Activated CD8-positive, alpha-beta memory T cell treated with anti-CD3 and anti-CD28 coated beads for 24 hours (primary cell): Measurements from ENCODE around the gene LRRC25.

Experiments used
- DNase-seq: peaks from one replicate; pipeline ENCODE4 v3.0.0-alpha.2; 2020

Gene LRRC25

GRCh38 chr19:18435842-18436670 is 38.6 kb upstream of the LRRC25 start:
- no peak for DNase-seq

- no peak for DNase-seq
Measured at GRCh38 chr19:18435178-18435841, 37.9 kb upstream of the LRRC25 start.

GRCh38 chr19:18434411-18435175 is 37.2 kb upstream of the LRRC25 start:
- no peak for DNase-seq

GRCh38 chr19:18433735-18434398 is 36.4 kb upstream of the LRRC25 start:
- DNase-seq = no peak

- no peak for DNase-seq
Measured at GRCh38 chr19:18433015-18433691, 35.7 kb upstream of the LRRC25 start.

DNA sequence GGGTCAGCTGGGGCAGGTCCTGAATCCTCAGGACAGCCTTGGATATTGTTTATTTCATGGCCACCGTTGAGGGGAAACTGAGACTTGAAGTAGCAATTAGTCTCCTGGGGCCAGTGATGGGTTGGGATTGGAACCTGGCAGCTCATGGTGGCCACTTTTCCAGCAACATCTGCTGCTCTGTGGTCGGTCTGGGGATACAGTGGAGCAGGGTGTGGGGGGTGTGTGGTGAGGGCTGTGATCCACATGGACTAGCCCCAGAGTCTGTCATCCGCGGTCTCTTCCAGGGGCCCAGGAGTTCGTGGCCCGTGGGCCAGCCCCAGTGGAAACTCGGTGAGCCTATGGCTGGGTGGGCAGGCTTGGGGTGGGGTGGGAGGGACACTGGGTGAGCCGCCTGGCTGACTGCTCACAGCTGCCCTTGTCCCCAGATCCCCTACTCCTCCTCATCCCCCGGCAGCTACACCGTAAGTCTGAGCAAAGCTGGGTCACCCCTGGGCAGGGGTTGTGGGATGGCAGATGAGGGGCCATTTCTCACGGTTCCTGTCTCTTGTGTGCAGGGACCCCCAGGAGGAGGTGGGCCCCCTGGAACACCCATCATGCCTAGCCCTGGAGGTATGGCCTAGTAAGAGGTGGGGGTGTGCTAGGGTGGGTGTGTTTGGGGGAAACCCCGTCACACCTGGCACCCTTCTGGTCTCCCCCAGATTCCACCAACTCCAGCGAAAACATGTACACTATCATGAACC is 35.0 kb upstream of the LRRC25 start:
- no peak for DNase-seq

DNA sequence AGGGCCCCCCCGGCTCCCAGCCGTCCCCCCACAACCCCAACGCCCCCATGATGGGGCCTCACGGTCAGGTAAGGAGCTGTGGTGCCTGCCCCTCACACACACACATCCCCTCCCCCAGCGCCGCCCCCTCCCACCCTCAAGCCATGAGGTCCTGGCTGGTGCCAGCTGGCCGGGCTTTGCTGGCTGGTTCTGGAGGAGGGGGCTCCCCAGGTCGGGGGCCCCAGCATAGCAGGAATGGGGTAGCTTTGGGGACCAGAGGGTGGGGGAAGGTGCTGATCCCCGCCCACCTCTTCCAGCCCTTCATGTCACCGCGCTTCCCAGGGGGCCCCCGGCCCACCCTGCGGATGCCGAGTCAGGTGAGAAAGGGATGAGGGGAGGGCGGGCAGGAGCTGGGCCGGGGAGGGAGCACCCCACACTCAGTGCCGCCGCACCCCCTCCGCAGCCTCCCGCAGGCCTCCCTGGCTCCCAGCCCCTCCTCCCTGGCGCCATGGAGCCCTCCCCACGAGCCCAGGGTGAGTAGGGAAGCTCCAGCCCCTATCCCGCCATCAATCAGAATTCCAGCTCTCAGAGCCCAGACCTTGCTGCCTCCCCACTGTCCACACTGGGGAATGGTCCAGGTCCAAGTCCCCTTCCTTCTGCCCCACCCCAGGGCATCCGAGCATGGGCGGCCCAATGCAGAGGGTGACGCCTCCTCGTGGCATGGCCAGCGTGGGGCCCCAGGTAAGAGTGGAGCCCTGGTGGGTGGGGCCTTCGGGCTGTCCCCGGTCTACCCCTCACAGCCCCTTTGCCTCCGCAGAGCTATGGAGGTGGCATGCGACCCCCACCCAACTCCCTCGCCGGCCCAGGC is 34.2 kb upstream of the LRRC25 start:
- no peak for DNase-seq

GRCh38 chr19:18430417-18431144 is 33.2 kb upstream of the LRRC25 start:
- no peak for DNase-seq

GRCh38 chr19:18429717-18430416 is 32.4 kb upstream of the LRRC25 start:
- DNase-seq = no peak

DNA sequence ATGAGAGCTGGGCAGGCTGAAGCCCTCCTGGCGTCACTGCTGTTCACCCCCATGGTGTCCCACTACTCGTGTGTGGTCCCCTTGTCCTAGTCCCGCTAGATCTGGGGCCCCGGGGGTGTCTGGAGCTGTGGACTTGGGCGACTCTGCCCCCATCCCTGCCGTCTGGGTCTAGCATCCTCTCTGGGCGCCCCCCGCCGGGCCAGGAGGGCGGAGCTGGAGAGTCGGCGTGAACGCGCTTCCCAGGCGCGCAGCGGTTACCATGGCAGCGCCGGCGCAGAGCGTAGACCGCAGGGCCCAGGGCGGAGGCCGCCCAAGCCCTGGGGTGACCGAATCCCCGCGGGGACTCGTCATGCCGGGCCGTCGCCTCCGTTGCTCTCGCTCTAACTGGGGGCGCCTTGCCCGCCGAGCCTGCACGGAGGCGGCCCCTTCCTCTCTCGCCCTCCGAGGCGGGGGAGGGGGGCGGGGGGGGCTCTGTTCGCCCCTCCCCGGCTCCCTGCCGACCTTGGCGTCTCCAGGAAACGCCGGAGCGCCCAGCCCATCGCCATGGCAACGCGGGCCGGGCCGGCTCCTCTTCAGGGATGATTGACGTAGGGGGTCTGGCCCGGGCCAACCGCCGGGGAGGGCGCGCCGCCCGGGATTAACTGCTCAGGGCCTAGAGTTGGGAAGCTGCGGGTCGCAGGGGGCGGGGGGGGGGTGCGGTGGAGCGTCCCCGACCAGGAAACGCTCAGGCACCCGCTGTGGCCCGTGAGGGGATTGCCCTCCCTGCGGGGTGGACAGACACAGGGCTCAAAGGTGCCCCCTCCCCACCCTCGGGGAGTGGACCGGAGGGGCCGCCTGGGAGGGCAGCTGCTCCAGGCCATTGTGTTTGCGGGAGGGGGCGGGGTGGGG is 31.6 kb upstream of the LRRC25 start:
- peak; percentile 87 for DNase-seq

GRCh38 chr19:18428173-18428786 is 30.9 kb upstream of the LRRC25 start:
- DNase-seq = no peak

GRCh38 chr19:18427743-18428113 is 30.3 kb upstream of the LRRC25 start:
- no peak for DNase-seq

GRCh38 chr19:18427080-18427742 is 29.8 kb upstream of the LRRC25 start:
- no peak for DNase-seq

DNA sequence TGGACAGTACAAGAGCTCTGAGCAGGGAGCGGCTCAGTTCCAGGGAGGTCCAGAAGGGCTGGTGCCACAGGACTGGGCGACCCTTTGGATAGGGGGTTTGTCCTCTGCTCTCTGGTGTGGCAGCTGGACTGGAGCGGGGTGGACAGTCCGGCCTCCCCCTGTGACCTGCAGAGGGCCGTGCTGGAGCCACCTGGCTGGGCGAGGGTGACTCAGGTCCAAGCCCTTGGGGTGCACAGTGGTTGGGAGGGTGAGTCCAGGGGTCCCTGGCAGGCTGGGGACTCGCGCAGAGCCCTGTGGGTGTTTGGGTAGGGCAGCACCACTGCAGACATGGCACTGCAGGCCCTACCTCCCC is 29.0 kb upstream of the LRRC25 start:
- no peak for DNase-seq

DNA sequence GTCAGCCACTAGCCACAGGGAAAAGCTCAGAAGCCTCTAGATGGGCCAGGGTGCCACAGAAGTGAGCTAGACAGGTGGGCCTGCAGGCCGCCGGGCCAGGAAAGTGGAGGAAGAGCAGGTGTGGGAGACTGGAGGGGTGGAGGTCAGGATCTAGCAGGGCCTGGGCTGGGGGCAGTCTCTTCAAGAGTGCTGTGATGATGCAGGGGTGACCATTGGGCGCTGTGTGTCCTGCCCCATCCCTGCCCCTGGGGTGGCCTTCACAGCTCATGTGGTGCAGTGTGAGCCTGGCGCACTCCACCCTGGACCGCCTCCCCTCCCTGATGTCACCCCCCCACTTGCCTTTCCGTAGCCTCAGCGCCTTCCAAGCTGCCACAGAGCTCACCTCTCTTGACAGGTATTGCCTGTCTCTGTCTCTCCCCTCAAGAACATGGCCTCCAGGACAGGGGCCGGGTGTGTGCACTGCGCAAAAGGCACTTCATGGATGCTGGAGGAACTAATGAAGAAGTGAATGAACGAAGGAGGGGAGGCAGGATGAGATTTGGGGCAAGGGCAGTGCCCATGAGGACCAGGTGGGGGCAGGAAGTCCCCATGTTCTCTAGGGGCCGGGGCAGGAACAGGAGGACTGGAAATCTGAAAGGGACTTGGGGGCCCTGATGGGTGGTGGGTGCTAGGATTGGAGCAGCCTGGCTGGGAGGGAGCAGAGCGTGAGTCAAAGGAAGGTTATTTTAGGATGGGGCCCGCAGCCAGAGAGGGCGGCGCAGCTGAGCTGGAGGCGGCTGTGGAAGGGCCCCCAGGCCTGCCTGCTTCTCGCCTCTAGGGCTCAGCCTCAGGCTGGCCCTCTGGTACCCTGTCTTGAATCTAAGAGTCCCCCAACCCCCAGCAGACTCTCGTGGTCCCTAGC is 28.3 kb upstream of the LRRC25 start:
- DNase-seq = no peak

DNA sequence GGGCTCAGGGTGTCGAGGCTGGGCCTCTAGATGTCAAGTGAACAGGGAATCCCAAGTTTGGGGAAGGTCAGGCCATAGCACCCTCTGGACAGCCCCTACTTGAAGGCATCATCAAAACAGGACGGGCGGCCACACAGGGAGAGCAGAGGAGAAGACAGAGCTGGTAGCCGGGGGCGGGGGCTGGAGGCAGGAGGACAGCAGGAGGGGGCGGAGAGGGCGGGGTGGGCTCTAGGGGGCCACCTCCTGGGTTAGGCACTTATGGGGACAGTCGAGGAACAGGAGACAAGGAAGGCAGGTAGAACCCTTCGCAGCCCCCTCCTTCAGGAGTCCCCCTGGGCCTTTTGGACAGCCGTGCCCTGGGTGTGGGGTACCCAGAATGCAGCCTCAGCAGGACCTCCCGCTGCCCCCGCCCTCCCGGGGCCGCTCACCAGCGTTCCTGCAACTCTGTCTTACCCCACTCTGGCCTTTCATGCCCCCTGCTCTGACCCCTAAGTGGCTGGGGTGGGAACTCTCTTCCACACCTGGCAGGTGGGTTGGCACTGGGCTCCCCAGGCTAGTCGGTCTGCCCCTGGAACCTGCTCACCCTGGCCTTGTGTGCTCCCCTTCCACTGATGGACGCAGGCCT is 27.6 kb upstream of the LRRC25 start:
- DNase-seq = no peak
